GM12874 (cell line): ENCODE data around the gene RAB29.

Source experiments
- CTCF ChIP-seq: IDR thresholded peaks from 2 replicates; pipeline ENCODE4 v1.5.1; 2011; ENCODE audit warnings: low read depth, mild to moderate bottlenecking, control low read depth, low read length, moderate library complexity; ENCODE audit not compliant: insufficient read depth

The RAB29 gene

GRCh38 chr1:205748403-205749233, 26.7 kb downstream of the RAB29 start:
- TF ChIP-seq CTCF, result no peak

GRCh38 chr1:205746757-205747412, 28.4 kb downstream of the RAB29 start:
- no peak for TF ChIP-seq CTCF

DNA sequence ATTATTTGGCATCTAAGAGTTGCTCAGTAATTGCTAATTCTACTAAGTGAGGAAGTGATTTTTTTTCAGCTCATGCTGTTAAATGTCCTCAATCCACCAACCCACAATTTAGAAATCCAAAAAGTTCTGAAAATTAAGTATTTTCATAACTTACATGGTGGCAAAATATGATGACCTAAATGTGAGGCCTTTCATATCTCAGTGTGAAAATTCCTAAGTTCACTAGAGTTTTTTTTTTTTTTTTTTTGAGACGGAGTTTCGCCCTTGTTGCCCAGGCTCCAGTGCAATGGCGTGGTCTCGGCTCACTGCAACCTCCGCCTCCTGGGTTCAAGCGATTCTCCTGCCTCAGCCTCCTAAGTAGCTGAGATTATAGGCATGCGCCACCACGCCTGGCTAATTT, 30.9 kb downstream of the RAB29 start:
- TF ChIP-seq CTCF, result no peak

DNA sequence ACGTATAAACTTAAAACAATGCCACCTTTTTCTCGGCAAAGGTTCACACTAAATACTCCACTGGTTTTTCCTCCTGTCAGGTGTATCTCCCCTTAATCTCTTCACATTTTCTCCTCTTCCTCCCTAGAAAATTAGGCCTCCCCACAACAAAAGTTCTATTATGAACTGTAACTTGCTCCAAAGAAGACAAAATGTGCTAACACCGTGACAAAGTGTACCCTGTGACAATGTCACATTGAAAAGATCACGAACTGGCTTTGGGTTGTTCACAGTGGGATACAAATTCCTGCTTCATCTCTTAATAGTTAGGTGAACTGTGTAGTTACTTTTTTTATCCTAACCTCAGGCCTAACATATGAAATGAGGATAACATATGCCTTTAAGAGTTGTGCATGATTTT, 31.3 kb downstream of the RAB29 start:
- TF ChIP-seq CTCF, result no peak

GRCh38 chr1:205741681-205742080, 33.6 kb downstream of the RAB29 start:
- no peak for TF ChIP-seq CTCF

DNA sequence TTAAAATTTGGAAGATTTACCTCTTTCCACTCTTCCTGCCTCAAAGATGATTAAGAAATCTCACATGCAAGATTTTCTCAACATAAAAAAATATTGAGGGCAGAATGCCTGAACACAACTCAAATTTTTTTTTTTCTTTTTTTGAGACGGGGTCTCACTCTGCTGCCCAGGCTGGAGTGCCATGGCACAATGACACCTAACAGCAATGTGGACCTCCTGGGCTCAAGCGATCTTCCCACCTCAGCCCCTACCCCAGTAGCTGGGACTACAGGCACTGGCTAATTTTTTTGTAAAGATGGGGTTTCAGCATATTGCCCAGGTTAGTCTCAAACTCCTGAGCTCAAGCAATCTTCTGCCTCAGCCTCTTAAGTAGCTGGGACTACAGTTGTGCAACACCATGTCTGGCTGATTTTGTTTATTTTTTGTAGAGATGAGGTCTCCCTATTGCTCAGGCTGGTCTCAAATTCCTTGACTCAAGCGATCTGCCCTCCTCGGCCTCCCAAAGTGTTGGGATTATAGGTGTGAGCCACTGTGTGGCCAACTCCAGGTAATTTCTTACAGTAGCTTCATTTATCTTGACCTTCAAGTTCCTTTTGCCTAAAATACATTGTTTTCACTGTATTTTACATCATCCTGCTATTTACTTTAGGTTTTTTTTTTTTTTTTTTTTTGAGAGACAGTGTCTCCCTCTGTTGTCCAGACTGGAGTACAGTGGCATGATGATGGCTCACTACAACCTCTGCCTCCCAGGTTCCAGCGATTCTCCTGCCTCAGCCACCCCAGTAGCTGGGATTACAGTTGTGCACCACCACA, 35.7 kb downstream of the RAB29 start:
- TF ChIP-seq CTCF, result no peak

DNA sequence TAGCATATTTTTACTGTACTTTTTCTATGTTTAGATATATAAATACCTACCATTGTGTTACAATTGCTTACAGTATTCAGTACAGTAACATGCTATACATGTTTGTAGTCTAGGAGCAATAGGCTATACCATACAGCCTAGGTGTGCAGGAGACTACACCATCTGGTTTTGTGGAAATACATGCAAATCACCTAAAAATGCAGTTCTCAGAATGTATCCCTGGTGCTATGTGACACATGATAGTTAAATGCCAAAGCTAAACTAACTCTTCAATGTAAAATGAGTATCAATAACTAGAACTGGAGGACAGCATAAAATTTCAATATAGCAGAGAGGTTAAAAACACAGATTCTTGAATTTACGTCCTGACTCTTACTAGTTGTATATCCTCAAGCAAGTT, 40.1 kb downstream of the RAB29 start:
- TF ChIP-seq CTCF, result no peak
